ENCODE results near the gene AP1S1. TPM values are rescaled to one million over a fixed set of nuclear protein-coding genes. Genes with fewer than 3 reads are reported as not detected.

AP1S1 gene
- polyA plus RNA-seq, 5 donors = 77.4 to 100 (median 82.7) TPM

GRCh38 chr7:101169110-101169837 lies 15.0 kb downstream of the AP1S1 start:
- no peak for DNase-seq

- no peak for DNase-seq
Observed at GRCh38 chr7:101169838-101170551, 15.7 kb downstream of the AP1S1 start.

- no peak for DNase-seq
Observed at GRCh38 chr7:101170617-101171441, 16.6 kb downstream of the AP1S1 start.

GRCh38 chr7:101171442-101171837 lies 17.2 kb downstream of the AP1S1 start:
- no peak for DNase-seq

- no peak for DNase-seq
Observed at GRCh38 chr7:101172005-101172853, 18.0 kb downstream of the AP1S1 start.

GRCh38 chr7:101172854-101173751 lies 18.8 kb downstream of the AP1S1 start:
- DNase-seq = peak in 1 of 2 donors; percentile 73

GRCh38 chr7:101173752-101174244 lies 19.5 kb downstream of the AP1S1 start:
- no peak for DNase-seq

- no peak for DNase-seq
Observed at GRCh38 chr7:101174322-101174854, 20.1 kb downstream of the AP1S1 start.

GRCh38 chr7:101175664-101176063 lies 21.4 kb downstream of the AP1S1 start:
- no peak for DNase-seq

- DNase-seq = no peak
Observed at GRCh38 chr7:101177644-101178043, 23.4 kb downstream of the AP1S1 start.

GRCh38 chr7:101179117-101179516 lies 24.8 kb downstream of the AP1S1 start:
- no peak for DNase-seq

GRCh38 chr7:101179713-101180112 lies 25.4 kb downstream of the AP1S1 start:
- no peak for DNase-seq

- no peak for DNase-seq
Observed at GRCh38 chr7:101180130-101180755, 26.0 kb downstream of the AP1S1 start, which contains the start of gene NAT16. NAT16 (minus strand) TSS chr7:101180293; CDS start chr7:101174807, 5,486 bp downstream.

GRCh38 chr7:101185258-101185839 lies 31.1 kb downstream of the AP1S1 start:
- DNase-seq = no peak

GRCh38 chr7:101186194-101186593 lies 31.9 kb downstream of the AP1S1 start:
- no peak for DNase-seq

GRCh38 chr7:101186844-101187428 lies 32.7 kb downstream of the AP1S1 start:
- DNase-seq = no peak

GRCh38 chr7:101189109-101189508 lies 34.8 kb downstream of the AP1S1 start:
- DNase-seq = no peak

- DNase-seq = no peak
Observed at GRCh38 chr7:101195884-101196283, 41.6 kb downstream of the AP1S1 start.

All from right lung (tissue), 5 donors.